Neural progenitor cell (in vitro differentiated cells): ENCODE data around the gene TMEM198.

Experiments used
- CTCF ChIP-seq: fragments of 200-600 bp; sonication (generic); IDR thresholded peaks from 2 replicates; pipeline ENCODE4 v1.5.1; 2017; ENCODE audit warnings: antibody characterized with exemption, mild to moderate bottlenecking
- EZH2 ChIP-seq: fragments of 200-600 bp; sonication (generic); IDR thresholded peaks from 2 replicates; pipeline ENCODE4 v1.6.1; 2017; ENCODE audit warnings: antibody characterized with exemption, mild to moderate bottlenecking, moderate library complexity
- EZH2phosphoT487 ChIP-seq: fragments of 200-600 bp; sonication (generic); IDR thresholded peaks from 2 replicates; pipeline ENCODE4 v1.6.1; 2017; ENCODE audit warnings: antibody characterized with exemption

- no peak for TF ChIP-seq CTCF
- no peak for TF ChIP-seq EZH2phosphoT487
- no peak for TF ChIP-seq EZH2
These were observed 16.4 kb upstream of the TMEM198 start for GRCh38 chr2:219527472-219527871.
